COLO668 (cell line): Measurements from ENCODE around the gene PBRM1.

Source experiments
- DNase-seq: peaks from one replicate; lab custom pipeline; 2025; ENCODE audit not compliant: unreplicated experiment; lab: John Stamatoyannopoulos, UW

The PBRM1 gene

GRCh38 chr3:52670621-52671521, 14.8 kb downstream of the PBRM1 start:
- no peak for DNase-seq

DNA sequence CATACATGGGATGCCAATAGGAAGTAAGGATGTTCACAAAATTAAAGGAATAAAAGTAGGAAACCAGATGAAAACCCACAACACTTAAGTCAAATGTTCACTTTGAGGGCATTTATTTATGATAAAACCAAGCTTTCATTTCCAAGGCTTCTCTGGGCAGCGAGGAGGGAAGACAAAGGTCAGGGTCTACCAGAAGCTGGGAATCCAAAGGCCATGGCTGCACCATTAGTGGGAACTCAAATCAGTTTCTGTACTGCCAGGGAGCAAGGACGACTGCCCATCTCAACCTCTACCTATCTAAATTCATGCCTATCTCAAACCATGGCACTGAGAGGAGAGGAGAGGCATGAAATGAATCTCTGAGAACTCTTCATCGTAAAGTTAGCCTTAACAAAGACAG, 22.6 kb downstream of the PBRM1 start:
- no peak for DNase-seq

- no peak for DNase-seq
Observed at GRCh38 chr3:52660046-52660445, 25.7 kb downstream of the PBRM1 start.

DNA sequence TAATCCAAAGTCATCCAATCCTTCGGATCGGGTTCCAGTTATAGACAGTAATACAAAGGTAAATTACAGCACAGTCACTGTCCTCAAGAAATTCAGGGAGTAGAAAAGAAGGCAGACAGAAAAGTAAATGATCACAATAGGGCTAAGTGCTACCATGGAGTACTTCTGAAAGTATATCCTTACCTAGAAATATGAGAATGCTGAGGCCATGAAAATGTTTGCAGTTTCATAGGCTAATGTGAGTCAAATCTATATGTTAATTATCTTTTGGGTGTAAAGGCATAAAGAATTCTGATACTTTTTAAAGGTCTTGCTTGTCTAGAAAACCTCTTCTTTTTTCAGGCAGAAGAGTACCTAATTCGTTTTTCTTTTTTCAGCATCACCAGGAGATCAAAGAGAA, 29.8 kb downstream of the PBRM1 start:
- DNase-seq: no peak

GRCh38 chr3:52651592-52651991, 34.1 kb downstream of the PBRM1 start:
- DNase-seq: no peak

- DNase-seq: no peak
Observed at GRCh38 chr3:52650439-52650838, 35.3 kb downstream of the PBRM1 start.

DNA sequence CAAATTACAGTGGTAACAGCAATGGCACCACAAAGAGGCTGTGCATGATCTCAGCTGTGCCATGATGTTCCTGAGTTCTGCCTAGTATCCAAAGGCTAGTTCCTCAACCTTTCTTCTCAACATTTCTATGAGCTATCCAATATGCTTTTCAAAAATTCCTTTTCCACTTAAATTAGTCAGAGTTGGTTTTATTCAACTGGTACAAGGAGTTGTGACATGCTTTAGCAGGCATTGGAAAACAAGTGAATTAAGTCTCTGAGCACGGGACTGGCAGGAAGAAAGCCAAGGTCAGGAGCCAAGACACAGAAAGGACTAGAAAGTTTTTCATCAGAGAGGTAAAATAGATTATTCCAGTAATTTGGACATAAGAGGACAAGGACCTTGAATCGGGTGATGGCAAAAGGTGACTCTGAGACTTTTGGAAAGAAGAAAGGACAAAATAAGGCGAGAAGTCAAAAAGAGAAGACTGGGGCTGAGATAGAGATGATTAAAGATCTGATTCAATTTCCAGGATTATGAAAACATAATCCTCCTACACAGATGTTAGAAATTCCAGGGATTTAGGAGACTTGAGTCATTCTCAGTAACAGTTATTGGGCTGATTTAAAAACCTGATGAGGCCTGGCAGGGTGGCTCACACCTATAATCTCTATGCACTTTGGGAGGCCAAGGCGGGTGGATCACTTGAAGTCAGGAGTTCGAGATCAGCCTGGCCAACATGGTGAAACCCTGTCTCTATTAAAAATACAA, 36.1 kb downstream of the PBRM1 start:
- DNase-seq: no peak

- no peak for DNase-seq
Observed at GRCh38 chr3:52645549-52645948, 40.2 kb downstream of the PBRM1 start.

DNA sequence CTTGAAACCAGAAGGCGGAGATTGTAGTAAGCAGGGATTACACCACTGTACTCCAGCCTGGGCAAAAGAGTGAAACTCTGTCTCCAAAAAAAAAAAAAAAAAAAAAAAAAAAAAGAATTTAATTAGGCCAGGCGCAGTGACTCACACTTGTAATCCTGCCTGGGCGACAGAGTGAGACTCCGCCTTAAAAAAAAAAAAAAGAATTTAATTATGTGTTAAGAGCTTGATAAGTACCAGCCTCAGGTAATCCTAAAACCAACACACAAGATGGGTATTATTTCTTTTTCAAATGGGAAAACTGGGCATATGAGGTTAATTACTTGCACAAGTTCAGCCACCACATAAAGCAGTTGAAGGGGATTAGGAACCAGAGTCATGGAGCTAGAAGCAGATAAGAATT, 49.0 kb downstream of the PBRM1 start:
- no peak for DNase-seq

GRCh38 chr3:52633786-52634185, 51.9 kb downstream of the PBRM1 start:
- DNase-seq: no peak

DNA sequence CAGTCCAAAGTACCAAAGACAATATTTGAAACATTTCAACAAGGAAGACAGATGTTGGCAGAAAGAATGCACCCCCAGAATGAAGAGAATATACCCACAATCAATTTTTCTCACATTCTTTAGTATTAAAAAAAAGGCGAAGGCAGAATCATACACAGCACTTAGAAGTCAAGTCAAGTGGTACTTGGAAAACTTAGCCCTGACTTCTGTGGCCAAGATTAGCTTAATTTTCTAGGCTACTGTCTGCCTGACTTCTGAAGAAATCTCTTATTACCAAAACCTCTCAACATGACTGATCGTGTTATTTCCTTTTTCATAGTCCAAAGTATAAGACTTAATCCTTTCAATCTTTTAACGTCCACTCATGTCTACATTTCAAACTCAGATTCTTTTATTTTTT, 60.7 kb downstream of the PBRM1 start:
- no peak for DNase-seq

DNA sequence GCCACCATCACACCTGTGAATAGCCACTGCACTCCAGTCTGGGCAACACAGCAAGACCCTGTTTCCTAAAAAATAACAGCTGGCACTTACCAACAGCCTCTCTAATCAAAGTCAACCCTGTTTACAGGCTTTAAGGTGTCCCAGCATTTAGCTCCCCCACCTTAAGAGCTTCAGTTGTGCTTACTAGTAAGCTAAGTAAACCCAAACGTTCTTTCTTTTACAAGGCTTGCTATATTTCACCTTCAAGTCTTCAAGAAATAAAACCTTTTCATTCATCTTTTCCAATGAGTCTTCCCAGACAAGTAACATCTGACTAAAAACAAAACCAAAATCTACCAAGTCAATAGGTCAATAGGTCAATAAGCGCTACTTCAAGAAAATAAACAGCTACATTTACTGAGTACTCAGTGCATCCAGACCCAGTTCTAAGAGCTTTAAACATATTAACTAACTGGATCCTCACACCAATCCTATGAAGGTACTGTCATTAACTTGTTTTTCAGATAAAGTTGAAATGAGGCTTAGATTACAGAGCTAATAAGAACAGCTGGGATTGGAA, 62.4 kb downstream of the PBRM1 start:
- DNase-seq: no peak

GRCh38 chr3:52620580-52620979, 65.1 kb downstream of the PBRM1 start:
- DNase-seq: no peak

GRCh38 chr3:52615166-52615565, 70.5 kb downstream of the PBRM1 start:
- no peak for DNase-seq

- DNase-seq: no peak
Observed at GRCh38 chr3:52614689-52615088, 71.0 kb downstream of the PBRM1 start.

- no peak for DNase-seq
Observed at GRCh38 chr3:52609316-52609815, 76.3 kb downstream of the PBRM1 start.

DNA sequence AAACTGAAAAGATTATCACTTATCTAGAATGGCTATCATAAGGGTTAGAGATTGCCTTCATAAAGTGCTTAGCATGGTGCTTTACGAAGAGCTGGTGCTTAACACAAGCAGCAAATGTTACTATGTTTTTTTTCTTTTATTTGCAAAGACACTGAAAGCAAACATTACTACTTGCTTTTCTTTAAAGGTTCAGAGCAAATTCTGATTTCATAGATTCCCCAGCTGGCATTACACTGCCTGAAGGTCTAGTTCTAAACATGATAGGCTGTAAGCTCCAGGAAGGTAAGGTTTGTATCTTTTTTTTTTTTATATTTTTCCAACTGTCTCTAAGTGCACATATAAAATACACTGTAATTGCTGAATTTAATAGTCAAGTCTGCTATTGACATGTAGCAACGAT, 77.4 kb downstream of the PBRM1 start:
- no peak for DNase-seq

DNA sequence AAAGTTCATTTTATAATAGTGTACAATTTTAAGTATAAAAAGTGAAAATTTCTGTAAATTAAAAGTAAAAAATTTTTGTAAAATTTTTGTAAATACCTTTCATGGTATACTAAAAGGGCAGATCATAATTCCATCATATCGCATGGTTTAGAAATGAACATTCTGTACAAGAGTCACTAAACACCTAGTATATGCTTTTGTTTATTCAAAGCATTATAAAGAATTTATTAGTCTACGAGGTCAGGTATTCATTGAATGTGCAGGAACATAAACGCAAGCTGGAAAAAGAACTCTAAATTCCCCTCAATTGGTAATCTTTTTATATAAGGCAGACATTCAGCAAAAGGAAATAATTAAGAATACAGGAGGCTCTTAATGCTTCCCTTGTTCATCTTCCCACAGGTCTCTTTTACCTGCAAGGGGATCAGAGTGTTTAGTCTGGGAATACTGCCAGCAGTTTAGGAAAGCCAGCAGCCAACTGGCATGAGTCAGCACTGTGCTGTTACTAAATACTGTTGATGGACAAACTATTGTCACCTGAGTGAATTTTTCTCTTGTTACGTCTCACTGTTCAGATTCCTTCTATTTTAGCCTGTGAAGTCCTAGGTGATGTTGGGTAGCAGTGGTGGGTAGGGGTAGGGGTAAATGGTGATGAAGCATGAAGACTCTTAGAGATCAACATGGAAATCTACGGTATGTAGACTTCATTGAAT, 79.2 kb downstream of the PBRM1 start:
- peak; percentile 33 for DNase-seq

- no peak for DNase-seq
Observed at GRCh38 chr3:52600258-52600657, 85.5 kb downstream of the PBRM1 start.

- no peak for DNase-seq
Observed at GRCh38 chr3:52596658-52597265, 89.0 kb downstream of the PBRM1 start.

- no peak for DNase-seq
Observed at GRCh38 chr3:52593103-52593502, 92.6 kb downstream of the PBRM1 start.
